ENCODE results near the gene DDX47.

DNA sequence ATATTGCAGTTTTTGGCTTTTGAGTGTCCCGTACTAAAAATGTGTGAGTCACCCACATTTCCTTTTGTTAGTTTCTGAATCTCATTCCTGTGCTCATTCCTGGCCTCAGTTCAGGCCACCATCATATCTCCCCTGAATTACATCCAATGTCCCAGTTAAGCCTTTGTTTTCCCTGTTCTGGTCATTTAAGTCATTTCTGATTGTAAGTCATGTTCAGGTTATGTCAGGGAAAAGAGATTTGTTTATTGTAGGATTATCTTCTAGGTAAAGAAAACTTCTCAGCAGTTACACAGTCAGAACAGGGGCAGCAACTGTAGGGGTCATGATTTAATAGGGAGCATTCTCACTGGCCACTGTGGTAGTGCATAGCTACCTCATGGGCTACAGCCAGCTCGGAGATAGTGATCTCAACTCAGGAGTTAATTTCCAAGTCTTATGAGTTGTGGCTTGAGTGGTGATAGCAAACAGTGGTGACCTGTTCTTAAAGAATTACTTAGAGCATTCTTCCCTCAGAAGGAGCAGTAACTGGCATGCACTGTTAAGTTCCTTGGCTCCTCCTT lies 6.7 kb downstream of the DDX47 start:
- TF ChIP-seq CTCF (IDR thresholded peaks at IDR 0.05; ENCODE audit: insufficient read depth, low read length, poor library complexity, severe bottlenecking), result no peak
- no peak for TF ChIP-seq EZH2phosphoT487 (conservative IDR thresholded peaks at IDR 0.05; ENCODE audit: low read length)

Data from SU-DHL-6 (cell line).